Endothelial cell of umbilical vein (primary cell): Measurements from ENCODE around the gene NCOA6. TPM values are rescaled to one million over a fixed set of nuclear protein-coding genes. Genes with fewer than 3 reads are reported as not detected.

Source experiments
- BruUV-seq: library from RNA; stranded (reverse); fragments of 400-500 nt; replicated peaks from 2 replicates; lab custom pipeline; 2021; lab: Mats Ljungman, UMichigan
- CTCF ChIA-PET: fragments of 300-600, 350-600 bp; sonication (Branson Sonifier 250); formaldehyde crosslinking; loops from one replicate; lab custom pipeline; 2021; ENCODE audit warnings: antibody characterized with exemption, inconsistent platforms; lab: Charles Lee
- POLR2A ChIA-PET: fragments of 300-600, 350-600 bp; sonication (Branson Sonifier 250); formaldehyde crosslinking; loops from one replicate; lab custom pipeline; 2021; ENCODE audit warnings: antibody characterized with exemption, inconsistent platforms; lab: Charles Lee
- DNase-seq: peaks from one replicate; pipeline ENCODE4 v3.0.0-alpha.2; 2011; ENCODE audit warnings: low read depth, low spot score
- FAIRE-seq: peaks from 2 replicates; lab custom pipeline; 2011; peaks lifted over from hg19 to GRCh38; lab: Jason Lieb, UNC
- H2AFZ ChIP-seq: 2 replicates; pipeline ENCODE4 v1.6.0; 2012; ENCODE audit warnings: low read depth, low read length, control low read depth, inconsistent platforms
- H3K27ac ChIP-seq: 2 replicates; pipeline ENCODE4 v1.5.1; 2011; ENCODE audit warnings: low read depth, mild to moderate bottlenecking, control low read depth, low read length, moderate library complexity; ENCODE audit not compliant: insufficient read depth
- H3K27me3 ChIP-seq, 2 experiments: 2 replicates each; pipeline versions ENCODE4 v1.6.0 to v1.6.1; 2011; ENCODE audit warnings: low read length in 2 of 2, mixed read lengths in 1 of 2; ENCODE audit not compliant: control insufficient read depth in 2 of 2, insufficient read depth in 2 of 2
- H3K36me3 ChIP-seq, 2 experiments: 2 replicates in 1 of 2; 3 replicates in 1 of 2; pipeline ENCODE4 v1.5.1; 2011; ENCODE audit warnings: low read length in 2 of 2, mild to moderate bottlenecking in 1 of 2, moderate library complexity in 1 of 2; ENCODE audit not compliant: control insufficient read depth in 2 of 2, insufficient read depth in 2 of 2; ENCODE audit errors: extremely low read depth in 1 of 2
- H3K4me1 ChIP-seq: 3 replicates; pipeline ENCODE4 v1.5.1; 2011; ENCODE audit warnings: mild to moderate bottlenecking, low read length; ENCODE audit not compliant: control insufficient read depth, insufficient read depth; ENCODE audit errors: extremely low read depth
- H3K4me2 ChIP-seq: 2 replicates; pipeline ENCODE4 v1.6.1; 2011; ENCODE audit warnings: low read length, control low read depth, mixed read lengths; ENCODE audit not compliant: insufficient read depth
- H3K4me3 ChIP-seq, 3 experiments: fragments of 200-600 bp in 1 of 3; sonication (generic), shearing (Covaris generic) in 1 of 3; replicated peaks in 1 of 3; 2 replicates each; pipeline ENCODE4 v1.5.1; 2011 to 2016; ENCODE audit warnings: control low read depth in 3 of 3, low read length in 3 of 3, mild to moderate bottlenecking in 2 of 3, inconsistent platforms in 1 of 3, low read depth in 1 of 3, moderate library complexity in 1 of 3; ENCODE audit not compliant: insufficient read depth in 1 of 3
- H3K79me2 ChIP-seq: 2 replicates; pipeline ENCODE4 v1.6.0; 2012; ENCODE audit warnings: low read length, inconsistent platforms; ENCODE audit not compliant: control insufficient read depth, insufficient read depth
- H3K9ac ChIP-seq: replicated peaks from 2 replicates; pipeline ENCODE3; 2011; ENCODE audit warnings: low read length, control low read depth; ENCODE audit not compliant: insufficient read depth; ENCODE audit errors: extremely low read depth
- H3K9me1 ChIP-seq: replicated peaks from 3 replicates; pipeline ENCODE4 v1.6.0; 2011; ENCODE audit warnings: mild to moderate bottlenecking, low read length; ENCODE audit not compliant: control insufficient read depth, insufficient read depth; ENCODE audit errors: extremely low read depth
- H3K9me3 ChIP-seq: replicated peaks from 2 replicates; pipeline ENCODE4 v1.5.1; 2012; ENCODE audit warnings: low read length, inconsistent platforms; ENCODE audit not compliant: control insufficient read depth, insufficient read depth
- H4K20me1 ChIP-seq: replicated peaks from 2 replicates; pipeline ENCODE3; 2011; ENCODE audit warnings: mild to moderate bottlenecking, low read length; ENCODE audit not compliant: control insufficient read depth, insufficient read depth; ENCODE audit errors: extremely low read depth
- CTCF ChIP-seq, 2 donors: IDR thresholded peaks; 1 replicate in 1 of 2; 2 replicates in 1 of 2; pipeline ENCODE4 v1.5.1; 2011; ENCODE audit warnings: low read length in 2 of 2, mild to moderate bottlenecking in 2 of 2, moderate library complexity in 2 of 2, control low read depth in 1 of 2, inconsistent platforms in 1 of 2, low read depth in 1 of 2; ENCODE audit not compliant: insufficient read depth in 1 of 2; ENCODE audit errors: extremely low read depth in 1 of 2
- EZH2 ChIP-seq: IDR thresholded peaks from 2 replicates; pipeline ENCODE4 v1.6.1; 2012; ENCODE audit warnings: borderline replicate concordance, low read depth, mild to moderate bottlenecking, moderate library complexity, low read length, inconsistent platforms; ENCODE audit not compliant: severe bottlenecking
- FOS ChIP-seq: IDR thresholded peaks from 2 replicates; pipeline ENCODE4 v1.6.1; 2011; ENCODE audit warnings: mild to moderate bottlenecking, low read length, moderate library complexity, borderline replicate concordance; ENCODE audit not compliant: insufficient read depth
- GATA2 ChIP-seq: IDR thresholded peaks from 2 replicates; pipeline ENCODE4 v1.7.0; 2011; ENCODE audit warnings: low read depth, mild to moderate bottlenecking, moderate library complexity, mixed read lengths, low read length; ENCODE audit not compliant: insufficient read length, insufficient read depth
- JUN ChIP-seq: IDR thresholded peaks from 2 replicates; pipeline ENCODE4 v1.6.1; 2011; ENCODE audit warnings: borderline replicate concordance, low read depth; ENCODE audit not compliant: insufficient read length, insufficient read depth
- MAX ChIP-seq: IDR thresholded peaks from 2 replicates; pipeline ENCODE4 v1.6.1; 2011; ENCODE audit not compliant: insufficient read depth, insufficient read length
- MYC ChIP-seq: IDR thresholded peaks from one replicate; pipeline ENCODE4 v1.6.1; 2011; ENCODE audit warnings: mild to moderate bottlenecking, low read depth, low read length
- POLR2A ChIP-seq: IDR thresholded peaks from 2 replicates; pipeline ENCODE4 v1.6.1; 2012; ENCODE audit warnings: low read depth, mild to moderate bottlenecking, control low read depth, low read length
- POLR2AphosphoS5 ChIP-seq: IDR thresholded peaks from 2 replicates; pipeline ENCODE4 v1.6.1; 2012; ENCODE audit warnings: low read depth, mild to moderate bottlenecking, control low read depth, low read length, moderate library complexity; ENCODE audit not compliant: insufficient read depth
- dilution Hi-C: fragments of 300-500 bp; cut with MboI; formaldehyde crosslinking; loops from one replicate; pipeline ENCODE4 v1.15.0; 2019; ENCODE audit warnings: low sequenced_read_pairs; ENCODE audit not compliant: extremely low pct_ligation_motif_present
- intact Hi-C: fragments of 100-400 bp; cut with micrococcal nuclease; formaldehyde crosslinking; loops from one replicate; pipeline ENCODE4 v1.10.0; 2022
- polyA plus RNA-seq, 4 experiments: library from polyadenylated mRNA; depleted of rRNA in 3 of 4; stranded (reverse) in 3 of 4; unstranded in 1 of 4; fragments of >200 nt; gene quantifications; 2 replicates each; pipeline versions ENCODE4 v1.2.1 to v1.2.3, GENCODE V29; 2011 to 2012; ENCODE audit warnings: missing spikeins in 1 of 4
- total RNA-seq: library from RNA; stranded (reverse); gene quantifications from 2 replicates; pipeline ENCODE4 v1.2.3, GENCODE V29; 2021

The NCOA6 gene
- total and polyA plus RNA-seq, 2 donors (not counting 3 experiments of a cell fraction or from before 2014, with no cell fraction given): 16.9 to 26.7 TPM

- ChIA-PET CTCF (no interaction called here), POLR2A (no interaction called here)
- FAIRE-seq: no peak
These were observed 9.8 kb downstream of the NCOA6 start for GRCh38 chr20:34815636-34816035.

More at GRCh38 chr20:34815636-34816035, 9.8 kb downstream of the NCOA6 start:
- no peak for DNase-seq
- Histone ChIP-seq H3K4me1 (no peaks in the 10 kb centered on the region), H4K20me1 (peaks cover 16% of the 10 kb centered on the region), H3K79me2 (peaks cover 81% of the 10 kb centered on the region), H3K9ac (no peak overlapping the region), H3K4me3 (no peak overlapping the region), H3K9me1 (no peaks in the 10 kb centered on the region), H3K36me3 (no peaks in the 10 kb centered on the region), H3K27me3 (no peaks in the 10 kb centered on the region), H3K27ac (no peak overlapping the region), H2AFZ (no peak overlapping the region), H3K9me3 (no peaks in the 10 kb centered on the region), H3K4me2 (no peak overlapping the region)
- TF ChIP-seq POLR2AphosphoS5 (no peak), JUN (no peak), EZH2 (no peak), POLR2A (no peak), CTCF (IDR thresholded peaks at IDR 0.05; ENCODE audit: extremely low read depth in 1 of 2, insufficient read depth in 1 of 2, low read depth in 1 of 2, low read length in 2 of 2) (no peak), MAX (no peak), GATA2 (no peak), MYC (no peak), FOS (no peak)
- intact Hi-C loops (no loop called here), dilution Hi-C loops (no loop called here)
- BruUV-seq: no TSS peak
